GM19025 (cell line): ENCODE measurements around the gene RGS21.

Experiments
- ATAC-seq: cut with Tn5 transposase; IDR thresholded peaks from one replicate; pipeline ENCODE4 v1.9.1; 2021; ENCODE audit warnings: mild to moderate bottlenecking, low read depth, moderate library complexity; ENCODE audit not compliant: unreplicated experiment

The RGS21 gene

DNA sequence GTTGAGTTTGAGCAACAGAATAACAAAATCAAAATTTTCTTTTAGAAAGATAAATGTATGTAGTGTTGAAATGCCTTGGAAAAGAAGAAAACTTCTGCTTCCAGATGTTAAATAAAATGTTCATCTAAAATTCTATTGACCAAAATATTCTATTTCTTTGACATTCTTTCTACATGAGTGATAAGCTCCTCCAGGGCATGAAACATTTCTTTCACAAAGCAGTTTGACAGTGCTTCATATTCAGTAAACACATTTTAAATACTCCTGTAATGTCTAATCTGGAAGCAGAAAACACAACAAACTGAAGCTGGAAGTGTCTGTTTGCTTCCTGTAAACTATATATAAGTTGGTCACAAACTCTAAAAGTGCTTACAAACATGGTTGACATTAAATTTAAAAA, 61.5 kb downstream of the RGS21 start:
- ATAC-seq: no peak

DNA sequence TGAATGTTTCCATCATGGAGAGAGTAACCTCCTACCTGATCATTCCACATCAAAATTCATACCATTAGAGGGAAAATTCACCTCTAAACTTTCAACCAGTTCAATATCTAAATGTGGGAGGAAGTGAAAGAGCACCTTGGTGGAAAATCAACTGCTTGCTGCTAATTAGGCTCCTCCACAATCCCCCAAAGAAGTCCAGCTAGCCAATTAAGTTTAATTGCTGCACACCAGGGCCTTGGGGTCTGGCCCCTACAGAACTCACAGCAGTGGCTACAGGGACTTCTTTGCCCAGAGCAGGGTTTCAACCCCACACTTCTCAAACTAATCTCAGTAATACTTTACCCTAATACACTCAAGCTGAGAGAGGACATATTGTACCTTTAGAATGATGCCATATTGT, 62.1 kb downstream of the RGS21 start:
- ATAC-seq: no peak

DNA sequence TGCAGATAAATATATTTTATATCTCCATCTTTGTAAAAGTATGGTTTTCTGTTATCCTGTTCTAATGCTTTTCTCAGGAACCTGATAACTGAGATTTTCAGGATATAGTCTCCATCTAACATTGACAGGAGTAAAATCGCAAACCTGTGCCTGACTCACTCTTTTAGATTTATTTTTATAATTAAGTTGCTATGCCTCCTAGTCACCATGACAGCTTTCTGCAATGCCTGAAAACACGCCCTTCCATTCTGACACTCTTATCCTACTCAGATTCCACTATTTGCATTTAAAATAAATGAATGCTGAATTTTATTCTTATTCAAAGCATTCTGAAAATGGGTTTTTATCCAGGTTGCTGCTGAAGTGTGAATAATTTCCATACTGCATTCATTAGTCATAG, 62.8 kb downstream of the RGS21 start:
- no peak for ATAC-seq

- ATAC-seq: no peak
Observed at GRCh38 chr1:192382758-192383157, 66.0 kb downstream of the RGS21 start.

- no peak for ATAC-seq
Observed at GRCh38 chr1:192386051-192386650, 69.4 kb downstream of the RGS21 start.

- no peak for ATAC-seq
Observed at GRCh38 chr1:192395211-192395610, 78.4 kb downstream of the RGS21 start.

GRCh38 chr1:192395895-192396294, 79.1 kb downstream of the RGS21 start:
- no peak for ATAC-seq

GRCh38 chr1:192399161-192399560, 82.4 kb downstream of the RGS21 start:
- no peak for ATAC-seq

DNA sequence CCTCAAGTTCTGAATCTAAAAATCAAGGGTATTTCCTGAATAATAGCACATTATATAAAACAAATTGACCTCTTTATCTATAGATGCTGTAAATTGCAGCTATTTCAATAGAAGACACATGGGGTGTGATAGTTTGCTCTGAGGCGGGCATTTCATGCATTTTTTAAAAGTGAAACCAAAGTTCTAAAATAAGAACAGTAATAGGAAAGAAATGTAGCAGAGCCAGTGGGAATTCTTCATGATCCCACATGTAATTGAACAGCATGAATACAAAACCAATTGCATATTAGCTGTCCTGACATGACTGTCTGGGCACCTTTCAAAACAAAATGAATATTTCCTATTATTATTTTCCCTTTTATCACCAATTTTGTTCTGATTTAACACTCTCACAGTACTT, 85.0 kb downstream of the RGS21 start:
- ATAC-seq: no peak

GRCh38 chr1:192402571-192402970, 85.8 kb downstream of the RGS21 start:
- no peak for ATAC-seq

DNA sequence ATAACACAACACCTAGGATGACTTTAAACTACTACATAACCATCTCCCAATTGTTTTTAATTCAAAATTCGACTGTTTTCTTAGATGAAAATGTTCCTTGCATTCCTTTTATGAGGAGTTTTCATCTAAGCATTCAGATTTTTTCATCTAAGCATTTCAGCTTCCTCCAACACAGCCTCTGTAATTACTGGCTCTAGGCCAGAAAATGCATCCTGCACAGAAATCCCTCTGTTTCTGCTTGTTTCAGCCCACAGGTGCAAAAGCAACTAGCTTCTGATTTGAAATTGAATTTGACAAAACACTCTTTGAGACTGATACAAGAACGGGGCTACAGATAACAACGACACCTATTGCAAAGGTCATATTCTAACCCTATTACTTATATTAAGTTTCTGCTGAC, 90.4 kb downstream of the RGS21 start:
- ATAC-seq: no peak
